Caco-2 (cell line): ENCODE results near the gene KLK13. TPM values are rescaled to one million over a fixed set of nuclear protein-coding genes. Genes with fewer than 3 reads are reported as not detected.

ENCODE experiments used
- BruUV-seq: library from RNA; stranded (reverse); fragments of 400-500 nt; replicated peaks from 2 replicates; lab custom pipeline; 2021; lab: Mats Ljungman, UMichigan
- CTCF ChIA-PET: fragments of 300-600 bp; sonication (Branson Sonifier 250); formaldehyde crosslinking; loops from one replicate; lab custom pipeline; 2022; ENCODE audit warnings: antibody characterized with exemption; lab: Charles Lee
- POLR2A ChIA-PET: fragments of 300-600 bp; sonication (Branson Sonifier 250); formaldehyde crosslinking; loops from one replicate; lab custom pipeline; 2022; ENCODE audit warnings: antibody characterized with exemption; lab: Charles Lee
- DNase-seq, 2 experiments: peaks; one replicate each; pipeline versions ENCODE4 v3.0.0 to v3.0.0-alpha.2; 2020 to 2022
- H3K27me3 ChIP-seq: replicated peaks from 2 replicates; pipeline ENCODE4 v1.6.0; 2011; ENCODE audit warnings: low read length; ENCODE audit not compliant: control insufficient read depth, insufficient read depth
- H3K36me3 ChIP-seq: 2 replicates; pipeline ENCODE4 v1.5.1; 2011; ENCODE audit warnings: low read length; ENCODE audit not compliant: control insufficient read depth, insufficient read depth
- H3K4me1 ChIP-seq: fragments of 250-450 bp; sonication (Bioruptor Pico); 2 replicates; pipeline ENCODE4 v1.5.1; 2020; ENCODE audit warnings: mild to moderate bottlenecking
- H3K4me3 ChIP-seq: 2 replicates; pipeline ENCODE4 v1.5.1; 2011; ENCODE audit warnings: low read depth, mild to moderate bottlenecking, control low read depth, low read length
- H3K9me3 ChIP-seq: fragments of 250-450 bp; sonication (Bioruptor Pico); 2 replicates; pipeline ENCODE4 v1.5.1; 2020; ENCODE audit warnings: mild to moderate bottlenecking, moderate library complexity
- H3K27ac Mint-ChIP-seq: one replicate; pipeline ENCODE4 v1.8.0; 2022; ENCODE audit warnings: mixed read lengths; ENCODE audit not compliant: unreplicated experiment
- H3K27me3 Mint-ChIP-seq: one replicate; pipeline ENCODE4 v1.8.0; 2022; ENCODE audit warnings: mixed read lengths; ENCODE audit not compliant: insufficient read depth, unreplicated experiment
- H3K36me3 Mint-ChIP-seq: one replicate; pipeline ENCODE4 v1.8.0; 2022; ENCODE audit warnings: mild to moderate bottlenecking, mixed read lengths; ENCODE audit not compliant: insufficient read depth, unreplicated experiment
- H3K4me1 Mint-ChIP-seq: one replicate; pipeline ENCODE4 v1.8.0; 2022; ENCODE audit warnings: low read depth, mixed read lengths; ENCODE audit not compliant: unreplicated experiment
- H3K4me3 Mint-ChIP-seq: one replicate; pipeline ENCODE4 v1.8.0; 2022; ENCODE audit warnings: mild to moderate bottlenecking, moderate library complexity, mixed read lengths; ENCODE audit not compliant: unreplicated experiment
- H3K9me3 Mint-ChIP-seq: one replicate; pipeline ENCODE4 v1.8.0; 2022; ENCODE audit warnings: mixed read lengths; ENCODE audit not compliant: unreplicated experiment
- CTCF ChIP-seq, 2 experiments: fragments of 200-600 bp in 1 of 2; IDR thresholded peaks; 1 replicate in 1 of 2; 2 replicates in 1 of 2; pipeline versions ENCODE4 v1.5.1 to v1.8.0; 2011 to 2022; ENCODE audit warnings: antibody characterized with exemption in 1 of 2, control low read depth in 1 of 2, inconsistent platforms in 1 of 2, low read depth in 1 of 2, low read length in 1 of 2, mild to moderate bottlenecking in 1 of 2, moderate library complexity in 1 of 2; ENCODE audit not compliant: insufficient read depth in 1 of 2, severe bottlenecking in 1 of 2, unreplicated experiment in 1 of 2
- intact Hi-C: fragments of 100-400 bp; cut with micrococcal nuclease; formaldehyde crosslinking; loops from one replicate; pipeline ENCODE4 v1.10.0; 2022; ENCODE audit not compliant: unreplicated experiment
- total RNA-seq: library from RNA; stranded (reverse); gene quantifications from 2 replicates; pipeline ENCODE4 v1.2.3, GENCODE V29; 2022

The KLK13 gene
- total RNA-seq, 1 experiment from 2014 or later, result not detected

- no peaks in the 10 kb centered on the region for H3K4me1 Mint-ChIP-seq
- Histone ChIP-seq H3K4me3 (no peak overlapping the region), H3K9me3 (no peaks in the 10 kb centered on the region), H3K27me3 (no peaks in the 10 kb centered on the region), H3K4me1 (no peaks in the 10 kb centered on the region), H3K36me3 (no peaks in the 10 kb centered on the region; the same call in 1 of the 2 replicates)
- no peaks in the 10 kb centered on the region for H3K9me3 Mint-ChIP-seq
- H3K27ac Mint-ChIP-seq, result no peak overlapping the region
- H3K4me3 Mint-ChIP-seq, result no peak overlapping the region
- H3K36me3 Mint-ChIP-seq, result peaks cover 34% of the 10 kb centered on the region
- ChIA-PET CTCF (no interaction called here), POLR2A (no interaction called here)
- no peaks in the 10 kb centered on the region for H3K27me3 Mint-ChIP-seq
- no TSS peak for BruUV-seq
- no peak for DNase-seq
- intact Hi-C loops, result no loop called here
- no peak for TF ChIP-seq CTCF (IDR thresholded peaks at IDR 0.05; ENCODE audit: insufficient read depth in 1 of 2, low read depth in 1 of 2, low read length in 1 of 2, severe bottlenecking in 1 of 2, unreplicated experiment in 1 of 2)
These were observed 36.4 kb upstream of the KLK13 start for GRCh38 chr19:51101171-51101865.

- H3K4me3 ChIP-seq, result no peak overlapping the region
- no peaks in the 10 kb centered on the region for H3K4me1 ChIP-seq
- no peak for TF ChIP-seq CTCF (IDR thresholded peaks at IDR 0.05; ENCODE audit: insufficient read depth in 1 of 2, low read depth in 1 of 2, low read length in 1 of 2, severe bottlenecking in 1 of 2, unreplicated experiment in 1 of 2)
- Mint-ChIP-seq H3K27ac (no peak overlapping the region), H3K36me3 (peaks cover 32% of the 10 kb centered on the region), H3K4me1 (no peaks in the 10 kb centered on the region), H3K27me3 (no peaks in the 10 kb centered on the region), H3K9me3 (no peaks in the 10 kb centered on the region), H3K4me3 (no peak overlapping the region)
- no TSS peak for BruUV-seq
- no peaks in the 10 kb centered on the region for H3K27me3 ChIP-seq
- intact Hi-C loops, result no loop called here
- ChIA-PET POLR2A (no interaction called here), CTCF (interaction anchor here (0.7 kb wide), 1 partner anchor 166 kb away, joined by 3 read pairs; no protein-coding TSS in a partner anchor)
- H3K9me3 ChIP-seq, result no peaks in the 10 kb centered on the region
- DNase-seq, result no peak
- no peaks in the 10 kb centered on the region; the same call in 1 of the 2 replicates for H3K36me3 ChIP-seq
These were observed 35.7 kb upstream of the KLK13 start for GRCh38 chr19:51100601-51101000.

GRCh38 chr19:51099047-51099382, 34.1 kb upstream of the KLK13 start:
- Histone ChIP-seq H3K27me3 (no peaks in the 10 kb centered on the region), H3K4me3 (no peak overlapping the region), H3K9me3 (no peaks in the 10 kb centered on the region), H3K4me1 (no peaks in the 10 kb centered on the region), H3K36me3 (no peaks in the 10 kb centered on the region; the same call in none of the 2 replicates)
- no peaks in the 10 kb centered on the region for H3K27me3 Mint-ChIP-seq
- no peaks in the 10 kb centered on the region for H3K9me3 Mint-ChIP-seq
- H3K36me3 Mint-ChIP-seq, result peaks cover 22% of the 10 kb centered on the region
- no peak overlapping the region for H3K27ac Mint-ChIP-seq
- DNase-seq, result no peak
- H3K4me3 Mint-ChIP-seq, result no peak overlapping the region
- ChIA-PET POLR2A (no interaction called here), CTCF (interaction anchor here (0.6 to 0.8 kb wide), 2 partner anchors 78 to 557 kb away, joined by 3 to 6 read pairs; no protein-coding TSS in a partner anchor)
- no peak for TF ChIP-seq CTCF (IDR thresholded peaks at IDR 0.05; ENCODE audit: insufficient read depth in 1 of 2, low read depth in 1 of 2, low read length in 1 of 2, severe bottlenecking in 1 of 2, unreplicated experiment in 1 of 2)
- BruUV-seq, result no TSS peak
- intact Hi-C loops, result no loop called here
- no peaks in the 10 kb centered on the region for H3K4me1 Mint-ChIP-seq
